Measurements from ENCODE around the gene ADGRG3. TPM values are rescaled to one million over a fixed set of nuclear protein-coding genes. Genes with fewer than 3 reads are reported as not detected.

Gene ADGRG3
- total and polyA plus RNA-seq, 4 donors = 0.08 to 3.9 (median 0.54) TPM

DNA sequence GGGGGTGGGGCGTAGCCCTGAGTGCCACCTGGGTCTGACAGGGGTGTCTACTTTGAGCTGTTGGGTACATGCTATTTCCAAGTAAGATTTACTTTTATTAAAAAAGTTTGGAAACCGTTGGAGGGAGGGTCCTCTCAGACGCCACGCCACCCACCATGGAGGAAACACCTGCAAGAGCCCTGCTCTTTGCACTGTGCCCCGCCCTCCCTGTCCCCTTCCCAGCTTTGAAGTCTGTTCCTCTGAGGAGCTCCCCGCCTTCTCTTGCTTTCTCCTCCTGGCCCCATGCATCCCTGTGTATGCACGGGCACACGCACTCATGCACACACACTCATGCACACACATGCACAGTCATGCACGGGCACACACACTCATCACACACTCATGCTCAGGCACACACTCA, 24.2 kb upstream of the ADGRG3 start:
- 80 to 85% methylated on average over 9 of the region's 9 CpGs for WGBS, 2 donors
- DNase-seq (no peak), ATAC-seq (ENCODE audit: low FRiP score) (no peak)
- Histone ChIP-seq H3K4me3 (ENCODE audit: low read length in 2 of 2) (no peak overlapping the region), H3K27ac (ENCODE audit: low read depth in 1 of 2, low read length in 2 of 2) (no peak overlapping the region), H3K4me1 (ENCODE audit: control insufficient read depth in 1 of 2, insufficient read depth in 2 of 2, low read length in 2 of 2) (no peaks in the 10 kb centered on the region), H3K36me3 (ENCODE audit: control insufficient read depth in 1 of 2, insufficient read depth in 2 of 2, low read length in 1 of 2) (no peaks in the 10 kb centered on the region), H3K27me3 (ENCODE audit: control insufficient read depth in 1 of 2, insufficient read depth in 2 of 2, low read length in 1 of 2) (no peaks in the 10 kb centered on the region), H3K9me3 (ENCODE audit: control insufficient read depth, low read length) (no peaks in the 10 kb centered on the region)
- intact Hi-C loops (cut with DNase I) = no loop called here

DNA sequence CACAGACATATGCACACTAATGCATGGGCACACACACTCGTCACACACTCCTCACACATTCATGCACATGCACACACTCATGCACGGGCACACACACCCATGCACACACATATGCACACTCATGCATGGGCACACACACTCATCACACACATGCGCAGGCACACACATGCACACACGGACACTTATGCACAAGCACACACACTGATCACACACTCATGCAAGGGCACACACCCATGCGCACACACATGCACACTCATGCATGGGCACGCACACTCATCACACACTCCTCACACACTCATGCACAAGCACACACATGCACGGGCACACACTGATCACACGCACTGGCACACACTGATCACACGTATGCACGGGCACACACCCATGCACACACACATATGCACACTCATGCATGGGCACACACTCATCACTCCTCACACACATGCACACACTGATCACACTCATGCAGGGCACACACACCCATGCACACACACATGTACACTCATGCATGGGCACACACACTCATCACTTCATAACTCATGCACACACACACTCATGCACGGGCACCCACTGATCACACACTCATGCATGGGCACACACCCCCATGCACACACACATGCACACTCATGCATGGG, 23.6 kb upstream of the ADGRG3 start:
- intact Hi-C loops (cut with DNase I) = loop anchor here (5.0 kb wide), 3 partner anchors 32 to 67 kb away; no protein-coding TSS in a partner anchor
- no peak overlapping the region for H3K4me3 ChIP-seq (ENCODE audit: low read length in 2 of 2)
- H3K9me3 ChIP-seq (ENCODE audit: control insufficient read depth, low read length) = no peaks in the 10 kb centered on the region
- DNase-seq (no peak), ATAC-seq (ENCODE audit: low FRiP score) (no peak)
- no peaks in the 10 kb centered on the region for H3K27me3 ChIP-seq (ENCODE audit: control insufficient read depth in 1 of 2, insufficient read depth in 2 of 2, low read length in 1 of 2)
- no peaks in the 10 kb centered on the region for H3K4me1 ChIP-seq (ENCODE audit: control insufficient read depth in 1 of 2, insufficient read depth in 2 of 2, low read length in 2 of 2)
- WGBS, 2 donors = 91 to 96% methylated on average over 11 of the region's 11 CpGs
- no peak overlapping the region for H3K27ac ChIP-seq (ENCODE audit: low read depth in 1 of 2, low read length in 2 of 2)
- no peaks in the 10 kb centered on the region for H3K36me3 ChIP-seq (ENCODE audit: control insufficient read depth in 1 of 2, insufficient read depth in 2 of 2, low read length in 1 of 2)

DNA sequence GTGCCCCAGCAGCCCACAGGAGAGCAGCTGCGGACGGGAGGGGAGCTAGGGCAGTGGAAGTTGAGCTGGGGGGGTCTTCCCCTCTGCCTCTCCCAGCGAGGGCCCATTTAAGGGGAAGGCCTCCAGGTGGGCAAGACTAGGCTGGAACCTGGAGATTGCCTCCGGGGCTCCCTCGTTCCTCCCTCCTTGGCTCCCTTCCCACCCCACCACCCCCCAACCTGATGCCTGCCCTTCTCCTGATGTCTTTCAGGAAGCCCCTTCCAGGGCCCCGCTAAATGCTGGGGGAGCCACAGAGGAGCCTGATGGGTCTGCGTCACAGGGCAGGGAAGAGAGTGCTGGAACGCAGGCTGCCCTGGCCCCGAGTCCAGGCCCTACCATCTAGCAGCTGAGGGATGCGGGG, 22.9 kb upstream of the ADGRG3 start:
- intact Hi-C loops (cut with DNase I) = loop anchor here (5.0 kb wide), 3 partner anchors 33 to 68 kb away; no protein-coding TSS in a partner anchor
- 69 to 79% methylated on average over 9 to 10 of the region's 10 CpGs for WGBS, 2 donors
- H3K27ac ChIP-seq (ENCODE audit: low read depth in 1 of 2, low read length in 2 of 2) = no peak overlapping the region
- no peaks in the 10 kb centered on the region for H3K36me3 ChIP-seq (ENCODE audit: control insufficient read depth in 1 of 2, insufficient read depth in 2 of 2, low read length in 1 of 2)
- H3K9me3 ChIP-seq (ENCODE audit: control insufficient read depth, low read length) = no peaks in the 10 kb centered on the region
- H3K4me3 ChIP-seq (ENCODE audit: low read length in 2 of 2) = no peak overlapping the region
- DNase-seq (no peak), ATAC-seq (ENCODE audit: low FRiP score) (no peak)
- H3K4me1 ChIP-seq (ENCODE audit: control insufficient read depth in 1 of 2, insufficient read depth in 2 of 2, low read length in 2 of 2) = no peaks in the 10 kb centered on the region
- H3K27me3 ChIP-seq (ENCODE audit: control insufficient read depth in 1 of 2, insufficient read depth in 2 of 2, low read length in 1 of 2) = no peaks in the 10 kb centered on the region

DNA sequence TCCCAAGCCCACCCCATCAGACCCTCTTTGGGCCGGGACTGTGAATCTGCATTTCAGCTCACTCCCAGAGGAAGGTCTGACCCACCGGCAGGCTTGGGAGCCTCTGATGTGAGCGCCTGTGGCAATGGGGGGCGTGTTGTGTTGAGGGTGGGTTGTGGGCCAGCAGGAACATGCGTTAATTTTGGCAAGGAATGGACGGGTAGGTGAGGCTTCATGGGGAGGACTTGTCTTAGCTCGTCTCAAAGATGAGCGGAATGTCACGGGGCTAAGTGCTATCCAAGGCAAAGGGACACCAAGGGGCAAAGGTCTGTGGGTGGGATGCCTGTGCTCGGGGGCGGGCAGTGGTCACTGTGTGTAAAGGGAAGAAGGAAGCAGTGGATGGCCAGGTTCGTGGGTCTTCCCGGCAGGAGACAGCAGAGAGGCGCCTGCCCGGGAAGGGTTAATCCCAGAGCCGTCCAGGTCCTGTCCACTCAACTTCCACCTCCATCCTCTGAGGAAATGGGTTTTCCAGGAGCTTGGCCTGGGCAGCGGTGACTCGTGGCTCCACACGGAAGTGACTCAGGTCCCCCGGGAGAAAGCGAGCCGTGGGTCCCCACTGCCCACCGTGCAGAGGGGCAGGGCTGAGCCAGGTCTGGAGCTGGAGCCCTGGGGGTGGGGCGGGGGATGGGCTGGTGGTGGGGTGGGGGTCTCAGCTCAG, 22.3 kb upstream of the ADGRG3 start:
- Histone ChIP-seq H3K27me3 (ENCODE audit: control insufficient read depth in 1 of 2, insufficient read depth in 2 of 2, low read length in 1 of 2) (no peaks in the 10 kb centered on the region), H3K36me3 (ENCODE audit: control insufficient read depth in 1 of 2, insufficient read depth in 2 of 2, low read length in 1 of 2) (no peaks in the 10 kb centered on the region), H3K4me1 (ENCODE audit: control insufficient read depth in 1 of 2, insufficient read depth in 2 of 2, low read length in 2 of 2) (no peaks in the 10 kb centered on the region), H3K27ac (ENCODE audit: low read depth in 1 of 2, low read length in 2 of 2) (no peak overlapping the region), H3K9me3 (ENCODE audit: control insufficient read depth, low read length) (no peaks in the 10 kb centered on the region), H3K4me3 (ENCODE audit: low read length in 2 of 2) (no peak overlapping the region)
- intact Hi-C loops (cut with DNase I) = loop anchor here (5.0 kb wide), 3 partner anchors 34 to 69 kb away; no protein-coding TSS in a partner anchor
- DNase-seq (no peak), ATAC-seq (ENCODE audit: low FRiP score) (peak; percentile 52)
- WGBS, 2 donors = 49 to 54% methylated on average over 22 to 24 of the region's 24 CpGs

DNA sequence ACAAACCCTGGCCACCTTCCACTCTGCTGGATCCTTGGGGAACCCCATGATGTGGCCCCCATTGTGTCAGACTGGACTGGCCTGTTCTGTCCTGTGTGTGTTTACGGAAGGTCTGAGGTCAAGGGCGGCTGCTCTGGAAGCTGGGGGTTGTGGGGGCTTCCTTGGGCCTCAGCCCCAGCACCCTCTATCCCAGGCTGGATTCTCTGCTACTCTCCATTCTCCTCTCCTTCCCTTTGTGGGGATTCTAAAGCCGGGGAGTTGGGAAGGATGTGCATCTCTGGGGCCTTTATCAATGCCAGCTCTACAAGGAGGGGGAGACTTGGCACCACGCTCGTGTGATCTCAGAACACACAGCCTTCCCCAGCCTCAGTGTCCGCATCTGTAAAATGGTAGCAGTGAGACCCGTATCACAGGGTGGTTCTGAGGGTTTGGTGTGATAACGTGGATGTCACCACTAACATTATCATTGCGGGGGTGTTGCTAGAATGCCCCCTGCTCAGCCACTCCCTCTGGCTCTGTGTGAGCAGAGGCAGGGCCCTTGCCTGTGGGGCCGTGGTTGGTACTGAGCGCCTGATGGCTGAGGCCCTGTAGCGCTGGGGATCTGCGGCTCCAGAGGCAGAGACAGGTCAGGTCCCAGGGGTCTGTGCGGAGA, 21.6 kb upstream of the ADGRG3 start:
- no peak for DNase-seq
- Histone ChIP-seq H3K36me3 (ENCODE audit: control insufficient read depth in 1 of 2, insufficient read depth in 2 of 2, low read length in 1 of 2) (no peaks in the 10 kb centered on the region), H3K27me3 (ENCODE audit: control insufficient read depth in 1 of 2, insufficient read depth in 2 of 2, low read length in 1 of 2) (no peaks in the 10 kb centered on the region), H3K9me3 (ENCODE audit: control insufficient read depth, low read length) (no peaks in the 10 kb centered on the region), H3K27ac (ENCODE audit: low read depth in 1 of 2, low read length in 2 of 2) (no peak overlapping the region), H3K4me1 (ENCODE audit: control insufficient read depth in 1 of 2, insufficient read depth in 2 of 2, low read length in 2 of 2) (no peaks in the 10 kb centered on the region), H3K4me3 (ENCODE audit: low read length in 2 of 2) (no peak overlapping the region)
- intact Hi-C loops (cut with DNase I) = loop anchor here (5.0 kb wide), 3 partner anchors 34 to 69 kb away; no protein-coding TSS in a partner anchor
- WGBS, 2 donors = 85 to 89% methylated on average over 12 to 14 of the region's 14 CpGs
- ATAC-seq (ENCODE audit: low FRiP score) = peak; percentile 31

DNA sequence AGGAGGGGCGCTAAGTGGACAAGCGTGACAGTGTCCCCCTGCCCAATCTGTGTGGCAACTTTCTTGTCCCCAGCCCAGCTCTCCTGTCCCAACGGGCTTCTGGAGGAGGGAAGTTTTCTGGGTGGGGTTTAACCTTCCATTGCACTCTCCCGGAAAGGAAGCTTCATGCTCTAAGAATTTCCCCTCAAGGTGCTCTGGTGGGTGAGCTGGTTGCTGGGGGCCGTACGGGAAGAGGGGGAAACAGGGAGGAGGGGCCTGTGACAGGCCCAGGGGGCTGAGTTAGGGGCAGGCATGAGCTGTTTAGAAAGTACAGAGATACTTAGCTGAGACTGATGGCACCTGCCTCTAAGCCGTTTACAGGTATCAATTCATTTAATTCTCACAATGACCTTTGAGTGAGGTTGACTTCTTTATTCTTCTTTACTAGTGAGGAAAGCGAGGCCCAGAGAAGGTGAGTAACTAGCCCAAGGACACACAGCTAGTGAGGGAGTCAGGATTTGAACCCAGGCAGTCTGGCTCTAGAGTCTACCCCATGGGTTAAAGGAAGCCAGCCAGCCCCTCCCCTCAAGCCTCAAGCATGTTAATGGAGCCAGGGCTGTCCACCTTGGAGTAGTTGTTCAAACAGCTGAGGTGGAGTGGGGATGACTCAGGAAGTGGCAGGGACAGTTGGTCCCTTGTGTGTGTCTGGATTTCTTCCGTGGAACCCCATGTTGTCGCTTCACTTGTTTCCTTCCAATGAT, 20.8 kb upstream of the ADGRG3 start:
- Histone ChIP-seq H3K36me3 (ENCODE audit: control insufficient read depth in 1 of 2, insufficient read depth in 2 of 2, low read length in 1 of 2) (no peaks in the 10 kb centered on the region), H3K27ac (ENCODE audit: low read depth in 1 of 2, low read length in 2 of 2) (no peak overlapping the region), H3K4me1 (ENCODE audit: control insufficient read depth in 1 of 2, insufficient read depth in 2 of 2, low read length in 2 of 2) (no peaks in the 10 kb centered on the region), H3K9me3 (ENCODE audit: control insufficient read depth, low read length) (no peaks in the 10 kb centered on the region), H3K27me3 (ENCODE audit: control insufficient read depth in 1 of 2, insufficient read depth in 2 of 2, low read length in 1 of 2) (no peaks in the 10 kb centered on the region), H3K4me3 (ENCODE audit: low read length in 2 of 2) (no peak overlapping the region)
- ATAC-seq (ENCODE audit: low FRiP score) (no peak), DNase-seq (no peak)
- WGBS, 2 donors = 76 to 79% methylated on average over 10 of the region's 10 CpGs
- intact Hi-C loops (cut with DNase I) = loop anchor here (5.0 kb wide), 3 partner anchors 35 to 70 kb away; no protein-coding TSS in a partner anchor

DNA sequence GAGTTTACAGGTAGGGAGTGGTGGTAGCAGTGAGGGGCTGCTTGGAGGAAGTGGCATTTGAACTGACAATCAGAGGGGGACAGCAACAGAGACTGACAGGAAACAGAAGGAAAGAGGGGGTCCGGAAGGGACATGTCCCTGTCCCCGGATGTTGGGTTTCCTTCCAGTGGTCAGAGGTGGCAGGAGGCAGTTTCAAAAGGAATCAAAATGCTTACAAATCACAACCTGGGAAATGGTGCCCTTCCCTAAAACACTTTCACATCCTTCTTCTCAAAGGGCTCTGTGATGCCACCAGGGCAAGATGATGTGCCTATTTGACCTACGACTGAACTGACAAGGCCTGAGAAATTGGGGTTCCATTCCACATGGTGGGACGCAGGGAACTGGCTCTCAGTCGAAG, 20.0 kb upstream of the ADGRG3 start:
- WGBS, 2 donors = 88 to 91% methylated on average over 5 of the region's 5 CpGs
- no peak for ATAC-seq (ENCODE audit: low FRiP score)
- no peaks in the 10 kb centered on the region for H3K9me3 ChIP-seq (ENCODE audit: control insufficient read depth, low read length)
- H3K27me3 ChIP-seq (ENCODE audit: control insufficient read depth in 1 of 2, insufficient read depth in 2 of 2, low read length in 1 of 2) = no peaks in the 10 kb centered on the region
- H3K36me3 ChIP-seq (ENCODE audit: control insufficient read depth in 1 of 2, insufficient read depth in 2 of 2, low read length in 1 of 2) = no peaks in the 10 kb centered on the region
- H3K4me1 ChIP-seq (ENCODE audit: control insufficient read depth in 1 of 2, insufficient read depth in 2 of 2, low read length in 2 of 2) = no peaks in the 10 kb centered on the region
- no peak for DNase-seq
- no peak overlapping the region for H3K4me3 ChIP-seq (ENCODE audit: low read length in 2 of 2)
- no peak overlapping the region for H3K27ac ChIP-seq (ENCODE audit: low read depth in 1 of 2, low read length in 2 of 2)
- intact Hi-C loops (cut with DNase I) = loop anchor here (2.0 to 5.0 kb wide), 4 partner anchors 36 to 71 kb away; no protein-coding TSS in a partner anchor

Data from aorta (tissue), 5 donors.